ENCODE results near the gene CRY1. TPM values are rescaled to one million over a fixed set of nuclear protein-coding genes. Genes with fewer than 3 reads are reported as not detected.

Gene CRY1
- total and polyA plus RNA-seq, 2 of the 4 experiments (the other 2 are of a cell fraction), result 5.9 to 9.9 TPM

DNA sequence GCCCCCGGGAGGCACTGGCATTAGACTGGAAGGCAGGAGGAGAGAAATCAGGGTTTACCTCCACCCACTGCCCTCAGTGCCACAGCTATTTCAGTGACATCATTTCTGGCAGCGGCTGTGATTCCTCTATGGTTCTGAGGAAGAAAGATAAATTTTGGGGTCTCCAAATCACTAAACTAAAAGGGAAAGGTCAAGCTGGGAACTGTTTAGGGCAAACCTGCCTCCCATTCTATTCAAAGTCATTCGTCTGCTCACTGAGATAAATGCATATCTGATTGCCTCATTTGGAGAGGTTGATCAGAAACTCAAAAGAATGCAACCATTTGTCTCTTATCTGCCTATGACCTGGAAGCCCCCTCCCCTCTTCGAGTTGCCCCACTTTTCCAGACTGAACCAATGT lies 14.0 kb upstream of the CRY1 start:
- Histone ChIP-seq H3K9me3 (ENCODE audit: control insufficient read depth, insufficient read depth, low read length) (no peaks in the 10 kb centered on the region), H3K18ac (ENCODE audit: low read depth, low read length) (no peak overlapping the region), H3K56ac (ENCODE audit: extremely low read depth, insufficient read depth, low read length) (no peak overlapping the region), H2BK120ac (ENCODE audit: low read depth, low read length) (no peak overlapping the region), H3K79me1 (ENCODE audit: low read depth in 1 of 2, low read length in 2 of 2) (no peaks in the 10 kb centered on the region), H2BK15ac (ENCODE audit: low read depth, low read length) (no peak overlapping the region), H4K5ac (ENCODE audit: low read depth, low read length) (no peak overlapping the region), H3K4me1 (ENCODE audit: control insufficient read depth, insufficient read depth, low read length) (no peaks in the 10 kb centered on the region), H2AK5ac (ENCODE audit: low read depth, low read length) (no peak overlapping the region), H3K23ac (ENCODE audit: low read depth, low read length) (no peak overlapping the region), H3K9me1 (ENCODE audit: insufficient read depth, low read length) (no peaks in the 10 kb centered on the region), H3K36me3 (ENCODE audit: control insufficient read depth, insufficient read depth, low read length) (no peaks in the 10 kb centered on the region), H3K4me3 (ENCODE audit: insufficient read depth, low read depth, low read length) (no peak overlapping the region), H4K20me1 (ENCODE audit: insufficient read depth, low read length) (no peaks in the 10 kb centered on the region), H3K4ac (ENCODE audit: low read depth, low read length) (no peak overlapping the region), H3K4me2 (ENCODE audit: low read depth, low read length) (no peak overlapping the region), H3K27ac (ENCODE audit: insufficient read depth, low read length) (no peak overlapping the region), H2AFZ (replicated peaks; ENCODE audit: low read length, poor library complexity) (no peak overlapping the region), H2BK20ac (ENCODE audit: low read depth, low read length) (no peak overlapping the region), H2BK5ac (ENCODE audit: low read depth, low read length, poor library complexity, severe bottlenecking) (no peak overlapping the region), H4K8ac (ENCODE audit: low read depth in 2 of 2, low read length in 2 of 2) (no peak overlapping the region), H4K91ac (ENCODE audit: insufficient read depth, low read depth, low read length) (no peak overlapping the region), H3K14ac (replicated peaks; ENCODE audit: low read depth, low read length) (no peak overlapping the region), H3K9ac (ENCODE audit: low read depth, low read length) (no peak overlapping the region), H2AK9ac (replicated peaks; ENCODE audit: low read depth, low read length, poor library complexity) (no peak overlapping the region), H3K27me3 (ENCODE audit: control insufficient read depth, insufficient read depth, low read length) (peaks cover 15% of the 10 kb centered on the region)
- ATAC-seq (ENCODE audit: low read depth), result no peak
- in situ Hi-C loops (cut with MboI; ENCODE audit: low sequenced_read_pairs), result no loop called here
- CTCF ChIA-PET, result no interaction called here
- TF ChIP-seq FOS (IDR thresholded peaks at IDR 0.05; ENCODE audit: low read depth, low read length), result no peak
- POLR2A ChIA-PET (ENCODE audit: unreplicated experiment), result no interaction called here
- WGBS, 2 experiments (ENCODE audit: extremely low coverage in 2 of 2, insufficient read length in 1 of 2), result no CpG with 5 or more reads among the region's 4 CpGs
- intact Hi-C loops (cut with micrococcal nuclease), result loop anchor here (10.0 kb wide), 1 partner anchor 583 kb away; no protein-coding TSS in a partner anchor
- BruUV-seq (replicated peaks), result no TSS peak
- dilution Hi-C loops (cut with HindIII; ENCODE audit: low sequenced_read_pairs, unreplicated experiment), result no loop called here
- DNase-seq, result no peak

Data from IMR-90 (cell line).